ENCODE data around the gene NUP214. TPM values are rescaled to one million over a fixed set of nuclear protein-coding genes. Genes with fewer than 3 reads are reported as not detected.

Gene NUP214
- total RNA-seq, 1 donor from 2014 or later = 32.6 TPM

DNA sequence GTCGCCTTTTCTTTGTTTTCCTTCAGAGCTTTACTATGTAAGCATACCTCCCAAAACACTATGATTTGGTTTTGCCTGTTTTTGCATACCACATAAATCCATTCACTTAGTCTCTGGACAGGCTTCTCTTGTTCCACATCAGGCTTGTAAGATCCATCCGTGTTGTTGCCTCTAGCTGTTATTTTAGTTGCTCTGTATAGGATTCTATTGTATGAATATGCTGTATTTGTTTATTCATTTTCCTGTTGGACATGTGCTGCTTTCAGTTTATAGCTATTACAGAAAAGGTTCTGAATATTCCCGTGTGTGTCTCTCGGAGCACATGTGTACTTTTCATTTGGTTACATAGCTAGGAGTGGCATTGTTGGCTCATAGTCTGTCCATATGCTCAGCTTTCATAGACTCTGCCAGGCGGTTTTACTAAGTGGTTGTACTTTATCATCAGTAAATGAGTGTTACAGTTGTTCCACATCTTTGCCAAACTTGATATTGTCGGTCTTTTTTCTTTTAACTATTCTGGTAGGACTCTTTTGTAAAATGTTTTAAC, 41.8 kb downstream of the NUP214 start:
- H3K27me3 Mint-ChIP-seq (ENCODE audit: low read depth) = no peaks in the 10 kb centered on the region
- H3K9me3 Mint-ChIP-seq (ENCODE audit: low read depth) = no peaks in the 10 kb centered on the region
- no peak overlapping the region for H3K27ac Mint-ChIP-seq (ENCODE audit: unreplicated experiment)
- TF ChIP-seq, protein P1, sequence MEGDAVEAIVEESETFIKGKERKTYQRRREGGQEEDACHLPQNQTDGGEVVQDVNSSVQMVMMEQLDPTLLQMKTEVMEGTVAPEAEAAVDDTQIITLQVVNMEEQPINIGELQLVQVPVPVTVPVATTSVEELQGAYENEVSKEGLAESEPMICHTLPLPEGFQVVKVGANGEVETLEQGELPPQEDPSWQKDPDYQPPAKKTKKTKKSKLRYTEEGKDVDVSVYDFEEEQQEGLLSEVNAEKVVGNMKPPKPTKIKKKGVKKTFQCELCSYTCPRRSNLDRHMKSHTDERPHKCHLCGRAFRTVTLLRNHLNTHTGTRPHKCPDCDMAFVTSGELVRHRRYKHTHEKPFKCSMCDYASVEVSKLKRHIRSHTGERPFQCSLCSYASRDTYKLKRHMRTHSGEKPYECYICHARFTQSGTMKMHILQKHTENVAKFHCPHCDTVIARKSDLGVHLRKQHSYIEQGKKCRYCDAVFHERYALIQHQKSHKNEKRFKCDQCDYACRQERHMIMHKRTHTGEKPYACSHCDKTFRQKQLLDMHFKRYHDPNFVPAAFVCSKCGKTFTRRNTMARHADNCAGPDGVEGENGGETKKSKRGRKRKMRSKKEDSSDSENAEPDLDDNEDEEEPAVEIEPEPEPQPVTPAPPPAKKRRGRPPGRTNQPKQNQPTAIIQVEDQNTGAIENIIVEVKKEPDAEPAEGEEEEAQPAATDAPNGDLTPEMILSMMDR (IDR thresholded peaks at IDR 0.05) = no peak
- no peaks in the 10 kb centered on the region for H3K4me1 Mint-ChIP-seq (ENCODE audit: low read depth)
- no peak for DNase-seq (ENCODE audit: low spot score)
- H3K4me3 Mint-ChIP-seq (ENCODE audit: unreplicated experiment) = no peak overlapping the region
- H3K36me3 Mint-ChIP-seq (ENCODE audit: low read depth) = peaks cover 19% of the 10 kb centered on the region

DNA sequence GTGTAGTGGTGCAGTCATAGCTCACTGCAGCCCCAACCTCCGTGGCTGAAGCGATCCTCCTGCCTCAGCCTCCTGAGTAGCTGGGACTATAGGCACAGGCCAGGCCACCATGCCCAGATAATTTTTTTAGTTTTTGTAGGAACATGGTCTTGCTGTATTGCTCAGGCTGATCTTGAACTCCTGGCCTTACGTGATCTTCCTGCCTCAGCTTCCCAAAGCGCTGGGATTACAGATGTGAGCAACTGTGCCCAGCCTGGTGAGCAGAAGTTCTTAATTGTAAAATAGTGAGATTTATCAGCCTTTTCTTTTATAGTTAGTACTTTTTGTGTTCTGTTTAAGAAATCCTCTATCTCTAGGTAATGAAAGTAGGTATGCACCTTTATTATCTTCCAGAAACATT, 42.5 kb downstream of the NUP214 start:
- Mint-ChIP-seq H3K36me3 (ENCODE audit: low read depth) (peaks cover 16% of the 10 kb centered on the region), H3K27ac (ENCODE audit: unreplicated experiment) (no peak overlapping the region), H3K9me3 (ENCODE audit: low read depth) (no peaks in the 10 kb centered on the region), H3K4me3 (ENCODE audit: unreplicated experiment) (no peak overlapping the region), H3K27me3 (ENCODE audit: low read depth) (no peaks in the 10 kb centered on the region), H3K4me1 (ENCODE audit: low read depth) (no peaks in the 10 kb centered on the region)
- TF ChIP-seq, protein P1 (IDR thresholded peaks at IDR 0.05) = no peak
- no peak for DNase-seq (ENCODE audit: low spot score)

DNA sequence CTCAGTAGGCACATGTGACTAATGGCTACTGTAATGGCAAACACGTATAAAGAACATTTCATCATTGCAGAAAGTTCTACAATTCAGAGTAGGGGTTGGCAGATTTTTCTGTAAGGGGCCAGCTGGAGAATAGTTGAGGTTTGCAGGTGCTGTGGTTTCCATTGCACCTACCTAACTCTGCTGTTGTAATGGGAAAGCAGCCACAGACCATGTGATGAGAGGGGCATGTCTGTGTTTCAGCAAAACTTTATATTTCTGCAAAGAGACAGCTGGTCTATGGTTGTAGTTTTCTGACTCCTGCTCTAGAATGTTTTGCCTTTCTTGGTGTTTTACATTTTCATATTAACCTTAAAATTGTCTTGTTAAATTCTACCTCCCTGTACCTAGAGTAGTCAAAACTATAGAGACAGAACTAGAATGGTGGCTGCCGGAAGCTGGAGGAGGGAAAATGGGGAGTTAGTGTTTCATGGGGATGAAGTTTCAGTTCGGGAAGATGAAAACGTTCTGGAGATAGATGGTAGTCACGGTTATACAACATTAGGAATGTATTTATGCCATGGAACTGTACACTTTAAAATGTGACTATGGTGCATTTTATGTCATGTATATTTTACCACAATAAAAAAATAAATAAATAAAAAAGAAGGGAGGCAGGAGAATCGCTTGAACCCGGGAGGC, 44.3 kb downstream of the NUP214 start:
- no peaks in the 10 kb centered on the region for H3K4me1 Mint-ChIP-seq (ENCODE audit: low read depth)
- no peak overlapping the region for H3K4me3 Mint-ChIP-seq (ENCODE audit: unreplicated experiment)
- TF ChIP-seq, protein P1 (IDR thresholded peaks at IDR 0.05) = no peak
- no peaks in the 10 kb centered on the region for H3K9me3 Mint-ChIP-seq (ENCODE audit: low read depth)
- H3K27me3 Mint-ChIP-seq (ENCODE audit: low read depth) = no peaks in the 10 kb centered on the region
- DNase-seq (ENCODE audit: low spot score) = no peak
- no peak overlapping the region for H3K27ac Mint-ChIP-seq (ENCODE audit: unreplicated experiment)
- peaks cover 8% of the 10 kb centered on the region for H3K36me3 Mint-ChIP-seq (ENCODE audit: low read depth)

DNA sequence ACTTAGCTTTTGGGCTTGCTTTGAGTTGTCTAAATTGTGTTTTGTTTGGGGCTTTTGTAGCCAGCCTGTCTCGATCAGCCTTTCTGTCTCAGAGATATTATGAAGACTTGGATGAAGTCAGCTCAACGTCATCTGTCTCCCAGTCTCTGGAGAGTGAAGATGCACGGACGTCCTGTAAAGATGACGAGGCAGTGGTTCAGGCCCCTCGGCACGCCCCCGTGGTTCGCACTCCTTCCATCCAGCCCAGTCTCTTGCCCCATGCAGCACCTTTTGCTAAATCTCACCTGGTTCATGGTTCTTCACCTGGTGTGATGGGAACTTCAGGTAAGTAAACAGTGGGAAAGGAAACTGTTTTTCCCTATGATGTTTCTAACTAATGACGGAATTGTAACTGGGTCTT, 48.6 kb downstream of the NUP214 start:
- Mint-ChIP-seq H3K36me3 (ENCODE audit: low read depth) (peaks cover 23% of the 10 kb centered on the region), H3K27ac (ENCODE audit: unreplicated experiment) (no peak overlapping the region), H3K27me3 (ENCODE audit: low read depth) (no peaks in the 10 kb centered on the region), H3K4me3 (ENCODE audit: unreplicated experiment) (no peak overlapping the region), H3K9me3 (ENCODE audit: low read depth) (no peaks in the 10 kb centered on the region), H3K4me1 (ENCODE audit: low read depth) (peaks cover 9% of the 10 kb centered on the region)
- TF ChIP-seq, protein P1 (IDR thresholded peaks at IDR 0.05) = no peak
- DNase-seq (ENCODE audit: low spot score) = no peak

DNA sequence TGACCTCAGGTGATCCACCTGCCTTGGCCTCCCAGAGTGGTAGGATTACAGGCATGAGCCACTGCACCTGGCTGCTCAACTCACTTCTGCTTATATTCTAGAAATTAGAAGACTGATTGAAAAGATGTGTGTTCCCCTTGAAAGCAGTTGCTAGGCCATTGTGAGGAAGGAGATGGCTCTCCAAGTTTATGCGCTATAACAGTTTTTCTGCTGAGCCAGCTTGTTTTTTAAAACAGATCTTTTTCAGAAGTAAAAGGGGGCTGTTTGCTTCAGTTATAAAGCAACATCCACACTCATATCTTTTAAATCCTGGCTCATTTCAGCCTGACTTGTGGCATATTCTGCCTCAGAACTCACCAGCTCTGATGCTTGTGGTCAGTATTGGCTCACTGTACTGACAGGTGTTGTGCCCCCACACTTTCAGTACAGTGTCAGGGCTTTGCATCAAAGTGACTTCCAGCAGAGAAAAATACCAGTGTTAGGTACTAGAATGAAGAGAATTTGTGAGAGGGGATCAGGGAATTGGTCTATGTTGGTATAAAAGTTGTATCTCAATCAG, 49.4 kb downstream of the NUP214 start:
- Mint-ChIP-seq H3K9me3 (ENCODE audit: low read depth) (no peaks in the 10 kb centered on the region), H3K27me3 (ENCODE audit: low read depth) (no peaks in the 10 kb centered on the region), H3K4me3 (ENCODE audit: unreplicated experiment) (no peak overlapping the region), H3K4me1 (ENCODE audit: low read depth) (peaks cover 17% of the 10 kb centered on the region), H3K36me3 (ENCODE audit: low read depth) (peaks cover 23% of the 10 kb centered on the region), H3K27ac (ENCODE audit: unreplicated experiment) (no peak overlapping the region)
- TF ChIP-seq, protein P1 (IDR thresholded peaks at IDR 0.05) = no peak
- no peak for DNase-seq (ENCODE audit: low spot score)
